ENCODE measurements around the gene CCAR1.
A peak's percentile ranks its signal among the peaks of the same experiment; 100 is the strongest.
"Not testable (repeated sequence)": the region's sequence is repeated elsewhere in the genome, so short reads cannot be mapped to it uniquely, and the experiment has no call there.

CCAR1 gene

GRCh38 chr10:68720793-68721672 lies at the start of gene CCAR1:
CCAR1 (plus strand) TSS chr10:68721239; CDS start chr10:68722505, 1,266 bp downstream.
- peak; percentile 93 for DNase-seq (ENCODE audit: low read depth)

- no peak for DNase-seq (ENCODE audit: low read depth)
These were observed 36.6 kb upstream of the CCAR1 start for GRCh38 chr10:68684413-68684812.

GRCh38 chr10:68696018-68696417 lies 25.0 kb upstream of the CCAR1 start:
- DNase-seq (ENCODE audit: low read depth): no peak

GRCh38 chr10:68697106-68697505 lies 23.9 kb upstream of the CCAR1 start:
- no peak for DNase-seq (ENCODE audit: low read depth)

GRCh38 chr10:68700197-68700596 lies 20.8 kb upstream of the CCAR1 start:
- no peak for DNase-seq (ENCODE audit: low read depth)

GRCh38 chr10:68705548-68705947 lies 15.5 kb upstream of the CCAR1 start:
- no peak for DNase-seq (ENCODE audit: low read depth)

- not testable (repeated sequence) for DNase-seq (ENCODE audit: low read depth)
These were observed 12.1 kb upstream of the CCAR1 start for GRCh38 chr10:68708987-68709386.

GRCh38 chr10:68713065-68713464 lies 8.0 kb upstream of the CCAR1 start:
- DNase-seq (ENCODE audit: low read depth): not testable (repeated sequence)

GRCh38 chr10:68717435-68717834 lies 3.6 kb upstream of the CCAR1 start:
- no peak for DNase-seq (ENCODE audit: low read depth)

- no peak for DNase-seq (ENCODE audit: low read depth)
These were observed 765 bp downstream of the CCAR1 start for GRCh38 chr10:68721673-68722335.

GRCh38 chr10:68725016-68725415 lies 4.0 kb downstream of the CCAR1 start:
- no peak for DNase-seq (ENCODE audit: low read depth)

- DNase-seq (ENCODE audit: low read depth): no peak
These were observed 6.1 kb downstream of the CCAR1 start for GRCh38 chr10:68727146-68727545.

- no peak for DNase-seq (ENCODE audit: low read depth)
These were observed 11.6 kb downstream of the CCAR1 start for GRCh38 chr10:68732651-68733050.

GRCh38 chr10:68734349-68734748 lies 13.3 kb downstream of the CCAR1 start:
- DNase-seq (ENCODE audit: low read depth): no peak

GRCh38 chr10:68735119-68735518 lies 14.1 kb downstream of the CCAR1 start:
- DNase-seq (ENCODE audit: low read depth): no peak

- not testable (repeated sequence) for DNase-seq (ENCODE audit: low read depth)
These were observed 14.7 kb downstream of the CCAR1 start for GRCh38 chr10:68735739-68736138.

GRCh38 chr10:68740676-68741075 lies 19.6 kb downstream of the CCAR1 start:
- not testable (repeated sequence) for DNase-seq (ENCODE audit: low read depth)

- no peak for DNase-seq (ENCODE audit: low read depth)
These were observed 21.4 kb downstream of the CCAR1 start for GRCh38 chr10:68742397-68742796.

GRCh38 chr10:68752711-68753350 lies 31.8 kb downstream of the CCAR1 start:
- no peak for DNase-seq (ENCODE audit: low read depth)

GRCh38 chr10:68756246-68756645 lies 35.2 kb downstream of the CCAR1 start:
- DNase-seq (ENCODE audit: low read depth): no peak

GRCh38 chr10:68756766-68757165 lies 35.7 kb downstream of the CCAR1 start:
- DNase-seq (ENCODE audit: low read depth): no peak

GRCh38 chr10:68759223-68759863 lies 38.3 kb downstream of the CCAR1 start:
- DNase-seq (ENCODE audit: low read depth): no peak

Data from GM04503 (cell line).